NCI-H345 treated with DMSO at 0.1 percent for 48 hours (cell line): ENCODE results near the gene DFFB.
"Not testable (repeated sequence)": the region's sequence is repeated elsewhere in the genome, so short reads cannot be mapped to it uniquely, and the experiment has no call there.

ENCODE experiments used
- DNase-seq: peaks from one replicate; lab custom pipeline; 2025; ENCODE audit not compliant: unreplicated experiment; lab: John Stamatoyannopoulos, UW

DFFB gene, protein sequence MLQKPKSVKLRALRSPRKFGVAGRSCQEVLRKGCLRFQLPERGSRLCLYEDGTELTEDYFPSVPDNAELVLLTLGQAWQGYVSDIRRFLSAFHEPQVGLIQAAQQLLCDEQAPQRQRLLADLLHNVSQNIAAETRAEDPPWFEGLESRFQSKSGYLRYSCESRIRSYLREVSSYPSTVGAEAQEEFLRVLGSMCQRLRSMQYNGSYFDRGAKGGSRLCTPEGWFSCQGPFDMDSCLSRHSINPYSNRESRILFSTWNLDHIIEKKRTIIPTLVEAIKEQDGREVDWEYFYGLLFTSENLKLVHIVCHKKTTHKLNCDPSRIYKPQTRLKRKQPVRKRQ

DNA sequence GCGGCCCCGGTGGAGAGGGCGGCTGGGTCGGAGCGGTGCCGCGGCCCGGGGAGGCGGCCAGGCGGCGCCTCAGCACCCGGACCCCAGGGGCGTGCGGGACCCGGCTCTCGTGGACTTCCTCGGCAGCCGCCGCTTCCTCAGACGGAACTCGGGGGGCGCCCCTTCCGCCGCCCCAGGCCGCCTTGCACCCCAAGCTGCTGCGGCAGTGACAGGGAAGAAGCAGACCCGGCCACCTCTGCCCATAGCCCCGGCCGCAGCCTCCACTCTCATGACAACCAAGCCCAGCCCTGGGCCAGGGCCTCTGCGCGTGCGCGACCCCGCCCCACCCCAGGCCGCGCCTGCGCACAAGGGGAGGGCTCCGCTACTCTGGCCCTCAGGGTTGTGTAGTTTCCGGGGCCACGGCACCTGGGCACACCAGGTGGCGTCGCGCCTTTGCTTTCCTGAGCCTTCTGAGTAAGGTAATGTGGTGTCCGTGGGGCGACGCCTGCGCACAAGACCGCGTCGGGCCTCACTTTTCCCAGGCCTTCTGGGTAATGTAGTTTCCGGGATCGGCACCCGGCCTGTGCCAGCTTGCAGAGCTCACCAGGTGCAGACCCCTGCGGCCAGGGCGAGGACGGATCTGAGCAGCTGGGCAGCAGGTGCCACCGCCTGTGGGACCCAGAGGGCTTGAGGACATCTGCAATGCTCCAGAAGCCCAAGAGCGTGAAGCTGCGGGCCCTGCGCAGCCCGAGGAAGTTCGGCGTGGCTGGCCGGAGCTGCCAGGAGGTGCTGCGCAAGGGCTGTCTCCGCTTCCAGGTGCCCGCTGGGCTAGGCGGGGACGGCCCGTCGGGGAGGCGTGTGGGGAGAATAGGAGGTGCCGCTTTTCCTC lies at the start of gene DFFB, which contains the start of gene CEP104:
TSS of gene DFFB (plus strand) at position 554 of the 868 bp plus-strand sequence. CDS start at position 682, 128 bp downstream.
TSS of gene CEP104 (minus strand) at position 289 of the 868 bp plus-strand sequence. CDS start 4,804 bp downstream, outside the sequence.
- DNase-seq: peak; percentile 99

DNA sequence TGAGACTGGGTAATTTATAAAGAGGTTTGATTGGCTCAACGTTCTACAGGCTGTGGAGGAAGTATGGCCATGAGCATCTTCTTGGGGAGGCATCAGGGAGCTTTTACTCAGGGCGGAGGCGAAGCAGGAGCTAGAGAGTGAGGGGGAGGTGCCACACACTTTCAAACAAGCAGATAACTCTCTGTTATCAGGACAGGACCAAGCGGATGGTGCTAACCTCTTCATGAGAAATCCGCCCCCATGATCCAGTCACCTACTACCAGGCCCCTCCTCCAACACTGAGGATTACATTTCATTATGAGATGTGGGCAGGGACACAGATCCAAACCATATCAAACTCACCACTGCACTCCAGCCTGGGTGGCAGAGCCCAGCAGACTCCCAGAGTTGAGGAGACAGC lies 49.5 kb upstream of the DFFB start:
- no peak for DNase-seq

GRCh38 chr1:3809680-3810079 lies 47.6 kb upstream of the DFFB start:
- DNase-seq: no peak

- not testable (repeated sequence) for DNase-seq
Measured at GRCh38 chr1:3810149-3810761, 47.0 kb upstream of the DFFB start.

- no peak for DNase-seq
Measured at GRCh38 chr1:3811595-3811911, 45.7 kb upstream of the DFFB start.

GRCh38 chr1:3814065-3814464 lies 43.2 kb upstream of the DFFB start:
- DNase-seq: no peak

DNA sequence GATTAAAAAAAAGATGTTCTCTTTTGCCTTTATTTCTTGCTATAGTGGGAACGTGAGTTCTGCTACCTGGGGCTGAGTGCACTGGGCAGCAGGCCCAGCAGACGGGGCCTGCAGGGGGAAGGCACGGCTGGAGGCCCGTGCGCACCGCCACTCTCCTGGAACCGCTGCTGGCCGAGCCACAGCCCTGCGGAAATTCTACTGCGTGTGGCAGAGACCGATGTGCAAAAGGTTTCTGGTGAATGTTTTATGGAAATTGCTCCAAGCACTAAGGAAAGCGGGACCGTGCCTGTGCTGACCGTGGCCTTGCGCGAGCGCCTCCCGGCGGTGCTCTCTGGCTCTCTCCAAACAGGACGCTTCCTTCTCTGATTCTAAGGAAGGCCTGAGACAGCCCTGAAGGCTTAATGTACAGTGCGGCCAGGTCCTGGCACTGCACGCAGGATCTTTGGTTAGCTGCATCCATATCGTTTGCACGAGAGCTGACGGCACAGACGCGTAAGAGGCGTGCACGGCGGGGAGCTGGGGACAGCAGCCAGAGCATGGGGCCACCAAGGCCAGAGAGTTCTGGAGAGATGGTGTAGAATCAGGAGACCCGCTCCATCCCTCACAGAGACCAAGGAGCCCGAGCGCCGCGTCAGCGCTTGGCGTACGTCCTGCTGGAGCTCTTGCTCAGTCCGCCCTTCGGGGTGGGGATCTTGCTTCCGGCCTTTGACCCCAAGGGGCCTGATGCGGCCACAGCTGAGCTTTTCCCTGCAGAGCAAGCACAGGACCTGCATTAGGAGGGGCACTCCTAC lies 42.3 kb upstream of the DFFB start:
- DNase-seq: no peak

- no peak for DNase-seq
Measured at GRCh38 chr1:3816331-3817137, 40.7 kb upstream of the DFFB start.

GRCh38 chr1:3817138-3817740 lies 40.0 kb upstream of the DFFB start:
- no peak for DNase-seq

DNA sequence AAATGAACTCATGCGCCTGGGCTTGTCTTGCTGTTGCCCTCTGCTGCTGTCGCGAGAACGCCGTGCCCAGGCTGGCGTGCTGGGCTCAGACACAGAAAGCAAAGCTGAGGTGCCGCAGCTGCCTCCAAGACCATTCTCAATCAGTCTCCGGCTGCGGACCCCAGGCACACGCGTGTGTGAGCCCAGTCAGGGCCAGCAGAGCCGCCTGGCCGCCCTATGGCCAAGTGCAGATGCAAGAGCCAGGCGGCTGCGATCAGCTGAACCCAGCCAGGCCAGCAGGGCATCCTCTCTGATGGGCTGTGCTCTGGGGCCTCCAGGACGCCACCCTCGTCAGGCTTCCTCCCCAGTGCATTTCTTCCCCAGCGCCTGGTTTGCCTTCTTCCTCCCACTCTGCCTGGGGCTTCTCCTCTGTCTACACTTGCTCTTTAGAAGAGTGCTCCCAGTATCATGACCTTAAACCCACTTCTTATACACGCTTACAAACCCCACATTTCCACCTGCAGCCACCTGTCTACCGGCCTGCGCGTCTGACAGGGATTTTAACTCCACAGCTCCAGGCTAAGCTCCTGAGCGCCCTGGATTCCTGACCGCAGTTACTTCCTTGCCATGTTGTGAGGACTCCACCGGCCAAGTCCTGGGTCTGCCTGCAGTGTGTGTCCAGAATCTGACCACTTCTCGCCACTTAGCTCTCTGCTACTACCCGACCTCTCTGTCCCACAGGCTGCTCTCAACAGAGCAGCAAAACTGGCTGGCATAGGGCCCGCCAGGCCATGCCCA lies 39.3 kb upstream of the DFFB start:
- no peak for DNase-seq

GRCh38 chr1:3819771-3820200 lies 37.5 kb upstream of the DFFB start:
- no peak for DNase-seq

DNA sequence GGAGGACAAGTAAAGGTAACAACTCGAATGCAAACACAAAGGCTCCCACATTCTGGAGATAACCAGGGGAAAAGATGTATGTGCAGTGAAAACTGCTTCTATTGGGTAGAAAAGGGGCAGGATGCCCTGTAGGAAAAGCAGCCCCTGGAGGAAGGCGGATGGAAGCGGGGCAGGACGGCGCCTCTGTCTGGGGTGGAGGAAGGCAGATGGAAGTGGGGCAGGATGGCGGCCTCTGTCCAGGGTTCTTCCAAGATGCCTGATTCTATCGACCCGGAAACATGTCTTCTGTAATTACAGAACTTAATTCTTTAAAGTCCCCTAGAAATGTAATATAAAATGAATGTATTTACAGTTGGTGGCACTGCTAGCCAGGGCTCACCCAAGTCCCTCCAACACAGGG lies 37.0 kb upstream of the DFFB start:
- DNase-seq: no peak

DNA sequence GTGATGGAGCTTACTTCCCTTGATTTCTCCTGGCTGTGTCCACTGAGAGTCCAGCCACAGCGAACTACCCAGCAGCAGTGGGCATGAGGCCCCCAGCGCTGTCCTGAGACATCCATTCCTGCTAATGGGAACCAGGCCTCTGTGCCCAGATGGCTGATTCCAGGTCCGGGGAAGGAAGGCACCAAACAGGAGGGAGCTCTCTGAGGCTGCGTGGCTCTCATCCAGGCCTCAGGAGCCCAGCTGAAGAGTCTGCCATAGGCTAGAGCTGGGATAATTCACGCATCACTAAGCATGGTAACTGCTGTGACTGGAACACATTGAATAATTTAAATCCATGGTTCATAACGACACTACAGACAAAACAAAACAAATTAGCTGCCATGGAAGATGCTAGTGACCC lies 36.3 kb upstream of the DFFB start:
- DNase-seq: no peak

DNA sequence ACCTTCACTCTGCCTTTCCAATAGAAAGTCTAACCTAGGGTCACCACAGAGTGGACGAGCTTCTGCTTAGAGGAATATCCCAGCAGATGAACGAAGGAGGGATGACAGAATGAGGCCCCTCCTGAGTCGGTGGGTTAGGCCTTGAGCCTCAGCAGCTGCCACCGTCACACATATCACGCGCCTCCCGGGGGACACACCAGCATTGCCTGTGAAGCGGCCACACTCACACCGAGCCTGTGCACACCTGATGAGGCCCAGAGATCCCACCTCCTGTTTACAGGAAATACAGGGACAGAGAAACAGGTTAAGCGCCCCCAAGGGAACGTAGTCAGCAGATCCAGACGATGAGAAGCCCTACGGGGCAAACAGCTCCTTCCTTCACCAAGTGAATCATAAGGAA lies 35.8 kb upstream of the DFFB start:
- no peak for DNase-seq

DNA sequence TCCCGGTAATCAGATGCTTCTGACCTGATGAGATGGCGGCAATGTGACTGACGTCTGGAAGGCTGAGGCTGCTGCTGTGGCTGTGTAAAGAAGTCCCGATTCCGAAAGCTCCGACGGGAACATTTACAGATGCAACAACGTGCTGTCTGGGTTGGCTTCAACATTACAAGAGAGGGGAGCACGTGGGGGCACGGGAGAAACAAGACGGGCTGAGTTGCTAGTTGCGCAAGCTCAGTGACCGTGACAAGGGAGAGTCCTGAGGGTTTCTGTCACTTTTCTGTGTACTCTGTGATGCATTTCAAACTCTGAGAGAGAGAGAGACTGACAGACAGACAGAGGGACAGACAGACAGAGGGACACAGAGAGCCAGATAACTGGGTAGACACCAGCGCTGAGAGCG lies 35.4 kb upstream of the DFFB start:
- DNase-seq: no peak

GRCh38 chr1:3822421-3822820 lies 34.9 kb upstream of the DFFB start:
- DNase-seq: no peak

GRCh38 chr1:3824650-3825049 lies 32.6 kb upstream of the DFFB start:
- no peak for DNase-seq

DNA sequence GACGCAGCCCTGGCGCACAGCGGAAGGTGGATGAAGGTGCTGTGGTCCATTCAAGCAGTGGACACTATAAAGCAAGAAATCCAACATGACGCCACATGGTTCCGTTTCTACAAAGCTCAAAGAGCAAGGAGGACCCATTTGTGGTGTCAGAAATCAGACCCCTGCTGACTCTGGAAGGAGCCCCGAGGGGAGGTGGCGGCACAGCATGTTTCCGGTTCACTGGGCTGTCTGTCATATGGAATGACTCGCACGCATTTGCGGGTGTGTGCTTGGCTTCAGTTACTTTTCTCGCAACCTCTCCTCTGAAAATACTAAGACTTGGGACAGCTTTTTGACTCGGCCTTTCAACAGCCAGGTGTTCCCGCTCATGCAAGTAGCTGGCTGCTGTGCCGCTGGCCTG lies 31.9 kb upstream of the DFFB start:
- no peak for DNase-seq

DNA sequence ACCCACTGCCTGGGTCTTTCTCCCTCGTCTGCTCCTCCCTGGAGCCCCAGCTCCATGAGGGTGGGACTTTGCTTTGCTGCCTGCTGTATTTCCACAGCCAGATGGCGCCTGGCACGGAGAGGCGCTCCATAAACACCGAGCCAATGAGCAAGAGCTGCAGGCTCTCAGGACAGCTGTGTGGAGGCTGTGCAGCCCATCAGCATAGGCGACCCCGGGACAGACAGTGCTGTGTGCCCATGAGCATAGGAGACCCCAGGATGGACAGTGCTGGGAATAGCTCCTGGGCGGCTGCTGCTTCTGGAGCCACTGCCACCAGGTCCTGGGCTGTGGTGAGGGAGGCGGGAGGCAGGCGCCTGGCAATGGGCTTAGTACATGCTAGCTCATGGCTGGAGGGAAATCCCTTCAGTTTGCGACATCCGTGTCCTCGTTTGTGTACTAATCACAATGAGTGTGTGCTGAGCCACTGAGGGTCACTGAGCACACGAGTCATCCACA lies 29.4 kb upstream of the DFFB start:
- DNase-seq: no peak
